GM12801 (cell line): ENCODE measurements around the gene TACR2.

Experiments used
- TF ChIP-seq, protein P1 (sequence below): IDR thresholded peaks from one replicate; pipeline ENCODE4 v1.5.1; 2011; ENCODE audit warnings: control low read depth; ENCODE audit not compliant: insufficient read length; ENCODE audit errors: extremely low read depth

TACR2 gene

DNA sequence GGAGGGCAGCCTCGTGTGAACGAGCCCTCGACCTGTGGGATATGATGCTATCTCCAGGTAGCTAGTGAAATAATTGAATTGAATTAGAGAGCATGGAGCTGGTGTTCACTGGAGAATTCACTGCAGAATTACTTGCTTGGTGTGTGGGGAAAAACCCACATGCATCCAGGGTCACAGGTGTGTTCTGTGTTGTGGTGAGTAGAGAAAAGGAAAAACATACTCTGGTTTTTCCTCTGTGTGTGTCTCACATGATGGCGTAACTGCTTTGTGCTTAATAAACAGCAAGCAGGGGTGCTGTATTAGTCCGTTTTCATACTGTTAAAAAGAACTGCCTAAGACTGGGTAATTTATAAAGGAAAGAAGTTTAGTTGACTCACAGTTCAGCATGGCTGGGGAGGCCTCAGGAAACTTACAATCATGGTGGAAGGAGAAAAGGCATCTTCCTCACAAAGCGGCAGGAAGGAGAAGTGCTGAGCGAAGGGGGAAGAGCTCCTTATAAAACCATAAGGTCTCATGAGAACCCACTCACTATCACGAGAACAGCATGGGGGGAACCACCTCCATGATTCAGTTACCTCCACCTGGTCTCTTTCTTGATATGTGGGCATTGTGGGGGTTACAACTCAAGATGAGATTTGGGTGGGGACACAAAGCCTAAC is 62.6 kb downstream of the TACR2 start:
- TF ChIP-seq, protein P1, sequence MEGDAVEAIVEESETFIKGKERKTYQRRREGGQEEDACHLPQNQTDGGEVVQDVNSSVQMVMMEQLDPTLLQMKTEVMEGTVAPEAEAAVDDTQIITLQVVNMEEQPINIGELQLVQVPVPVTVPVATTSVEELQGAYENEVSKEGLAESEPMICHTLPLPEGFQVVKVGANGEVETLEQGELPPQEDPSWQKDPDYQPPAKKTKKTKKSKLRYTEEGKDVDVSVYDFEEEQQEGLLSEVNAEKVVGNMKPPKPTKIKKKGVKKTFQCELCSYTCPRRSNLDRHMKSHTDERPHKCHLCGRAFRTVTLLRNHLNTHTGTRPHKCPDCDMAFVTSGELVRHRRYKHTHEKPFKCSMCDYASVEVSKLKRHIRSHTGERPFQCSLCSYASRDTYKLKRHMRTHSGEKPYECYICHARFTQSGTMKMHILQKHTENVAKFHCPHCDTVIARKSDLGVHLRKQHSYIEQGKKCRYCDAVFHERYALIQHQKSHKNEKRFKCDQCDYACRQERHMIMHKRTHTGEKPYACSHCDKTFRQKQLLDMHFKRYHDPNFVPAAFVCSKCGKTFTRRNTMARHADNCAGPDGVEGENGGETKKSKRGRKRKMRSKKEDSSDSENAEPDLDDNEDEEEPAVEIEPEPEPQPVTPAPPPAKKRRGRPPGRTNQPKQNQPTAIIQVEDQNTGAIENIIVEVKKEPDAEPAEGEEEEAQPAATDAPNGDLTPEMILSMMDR, result no peak
